Calu3 (cell line): Measurements from ENCODE around the gene MYBPC2. TPM values are rescaled to one million over a fixed set of nuclear protein-coding genes. Genes with fewer than 3 reads are reported as not detected.

Experiments
- BruUV-seq: library from RNA; stranded (reverse); fragments of 400-500 nt; replicated peaks from 2 replicates; lab custom pipeline; 2021; lab: Mats Ljungman, UMichigan
- CTCF ChIA-PET: fragments of 300-600 bp; sonication (Branson Sonifier 250); formaldehyde crosslinking; loops from one replicate; lab custom pipeline; 2022; ENCODE audit warnings: antibody characterized with exemption; lab: Charles Lee
- DNase-seq: peaks from one replicate; pipeline ENCODE4 v3.0.0; 2022
- H3K27ac Mint-ChIP-seq: one replicate; pipeline ENCODE4 v1.8.0; 2022; ENCODE audit warnings: mixed read lengths; ENCODE audit not compliant: unreplicated experiment
- H3K27me3 Mint-ChIP-seq: one replicate; pipeline ENCODE4 v1.8.0; 2022; ENCODE audit warnings: mixed read lengths; ENCODE audit not compliant: unreplicated experiment
- H3K36me3 Mint-ChIP-seq: one replicate; pipeline ENCODE4 v1.8.0; 2022; ENCODE audit warnings: mild to moderate bottlenecking, moderate library complexity, mixed read lengths; ENCODE audit not compliant: insufficient read depth, unreplicated experiment
- H3K4me1 Mint-ChIP-seq: one replicate; pipeline ENCODE4 v1.8.0; 2022; ENCODE audit warnings: mild to moderate bottlenecking, low read depth, mixed read lengths; ENCODE audit not compliant: unreplicated experiment
- H3K4me3 Mint-ChIP-seq: one replicate; pipeline ENCODE4 v1.8.0; 2022; ENCODE audit warnings: mild to moderate bottlenecking, low read depth, moderate library complexity, mixed read lengths; ENCODE audit not compliant: unreplicated experiment
- H3K9me3 Mint-ChIP-seq: one replicate; pipeline ENCODE4 v1.8.0; 2022; ENCODE audit warnings: low read depth, mixed read lengths; ENCODE audit not compliant: unreplicated experiment
- intact Hi-C: fragments of 100-400 bp; cut with micrococcal nuclease; formaldehyde crosslinking; loops from one replicate; pipeline ENCODE4 v1.10.0; 2022; ENCODE audit not compliant: unreplicated experiment
- total RNA-seq: library from RNA; stranded (reverse); gene quantifications from 2 replicates; pipeline ENCODE4 v1.2.3, GENCODE V29; 2022
- TF ChIP-seq, protein P1 (sequence below): fragments of 200-600 bp; IDR thresholded peaks from one replicate; pipeline ENCODE4 v1.8.0; 2022; ENCODE audit warnings: antibody characterized with exemption; ENCODE audit not compliant: unreplicated experiment

MYBPC2 gene
- total RNA-seq, 1 experiment from 2014 or later: not detected

DNA sequence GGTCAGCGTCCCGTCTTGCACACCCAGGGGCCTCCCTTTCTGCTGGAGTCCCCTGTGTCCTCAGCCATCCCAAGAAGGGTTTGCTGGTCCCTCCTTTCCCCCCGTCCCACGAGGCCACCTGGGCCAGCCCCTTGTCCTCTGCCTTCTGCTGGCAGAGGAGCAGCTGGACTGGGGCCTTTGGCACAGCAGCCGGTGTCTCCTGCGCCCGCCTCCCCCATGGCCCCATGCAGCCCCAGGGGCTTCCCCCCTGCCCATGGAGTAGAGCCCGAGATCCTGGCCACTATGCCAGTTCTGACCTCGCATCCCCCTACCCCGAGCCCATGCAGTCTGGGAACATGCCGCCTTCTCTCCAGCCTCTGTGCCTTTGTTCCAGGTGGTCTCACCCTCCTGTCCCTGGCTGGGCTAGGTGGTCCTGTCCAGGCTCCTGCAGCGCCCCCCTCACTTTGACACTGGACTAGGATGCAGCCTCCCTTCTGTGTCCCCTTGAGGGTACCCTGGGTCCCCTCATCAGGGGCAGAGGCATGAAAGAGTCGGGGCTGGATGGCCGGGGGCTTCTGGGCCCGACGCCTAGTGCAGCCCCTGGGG, 49.7 kb downstream of the MYBPC2 start:
- Mint-ChIP-seq H3K9me3 (no peaks in the 10 kb centered on the region), H3K27ac (no peak overlapping the region), H3K27me3 (no peaks in the 10 kb centered on the region), H3K36me3 (peaks cover 53% of the 10 kb centered on the region), H3K4me3 (no peak overlapping the region), H3K4me1 (peaks cover 5% of the 10 kb centered on the region)
- DNase-seq: no peak
- CTCF ChIA-PET: interaction anchor here (0.5 kb wide), 1 partner anchor 724 kb away, joined by 8 read pairs; no protein-coding TSS in a partner anchor
- intact Hi-C loops: no loop called here
- TF ChIP-seq, protein P1, sequence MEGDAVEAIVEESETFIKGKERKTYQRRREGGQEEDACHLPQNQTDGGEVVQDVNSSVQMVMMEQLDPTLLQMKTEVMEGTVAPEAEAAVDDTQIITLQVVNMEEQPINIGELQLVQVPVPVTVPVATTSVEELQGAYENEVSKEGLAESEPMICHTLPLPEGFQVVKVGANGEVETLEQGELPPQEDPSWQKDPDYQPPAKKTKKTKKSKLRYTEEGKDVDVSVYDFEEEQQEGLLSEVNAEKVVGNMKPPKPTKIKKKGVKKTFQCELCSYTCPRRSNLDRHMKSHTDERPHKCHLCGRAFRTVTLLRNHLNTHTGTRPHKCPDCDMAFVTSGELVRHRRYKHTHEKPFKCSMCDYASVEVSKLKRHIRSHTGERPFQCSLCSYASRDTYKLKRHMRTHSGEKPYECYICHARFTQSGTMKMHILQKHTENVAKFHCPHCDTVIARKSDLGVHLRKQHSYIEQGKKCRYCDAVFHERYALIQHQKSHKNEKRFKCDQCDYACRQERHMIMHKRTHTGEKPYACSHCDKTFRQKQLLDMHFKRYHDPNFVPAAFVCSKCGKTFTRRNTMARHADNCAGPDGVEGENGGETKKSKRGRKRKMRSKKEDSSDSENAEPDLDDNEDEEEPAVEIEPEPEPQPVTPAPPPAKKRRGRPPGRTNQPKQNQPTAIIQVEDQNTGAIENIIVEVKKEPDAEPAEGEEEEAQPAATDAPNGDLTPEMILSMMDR: no peak
- no TSS peak for BruUV-seq

- DNase-seq: no peak
- no peak overlapping the region for H3K4me3 Mint-ChIP-seq
- H3K27ac Mint-ChIP-seq: no peak overlapping the region
- no peaks in the 10 kb centered on the region for H3K9me3 Mint-ChIP-seq
- intact Hi-C loops: no loop called here
- no peaks in the 10 kb centered on the region for H3K4me1 Mint-ChIP-seq
- BruUV-seq: TSS peak; percentile 77
- TF ChIP-seq, protein P1: no peak
- CTCF ChIA-PET: interaction anchor here (0.5 kb wide), 1 partner anchor 725 kb away, joined by 8 read pairs; no protein-coding TSS in a partner anchor
- peaks cover 47% of the 10 kb centered on the region for H3K36me3 Mint-ChIP-seq
- no peaks in the 10 kb centered on the region for H3K27me3 Mint-ChIP-seq
Measured at GRCh38 chr19:50482916-50483315, 50.2 kb downstream of the MYBPC2 start.

- no TSS peak for BruUV-seq
- no peaks in the 10 kb centered on the region for H3K27me3 Mint-ChIP-seq
- peak overlapping the region; percentile 15 for H3K27ac Mint-ChIP-seq
- intact Hi-C loops: no loop called here
- peaks cover 39% of the 10 kb centered on the region for H3K36me3 Mint-ChIP-seq
- no peaks in the 10 kb centered on the region for H3K9me3 Mint-ChIP-seq
- CTCF ChIA-PET: interaction anchor here (0.6 kb wide), 1 partner anchor 292 kb away, joined by 5 read pairs; no protein-coding TSS in a partner anchor
- TF ChIP-seq, protein P1: no peak
- H3K4me1 Mint-ChIP-seq: no peaks in the 10 kb centered on the region
- no peak for DNase-seq
- H3K4me3 Mint-ChIP-seq: no peak overlapping the region
Measured at GRCh38 chr19:50485284-50485955, 52.7 kb downstream of the MYBPC2 start.

GRCh38 chr19:50486823-50487515, 54.3 kb downstream of the MYBPC2 start:
- no TSS peak for BruUV-seq
- TF ChIP-seq, protein P1: peak; percentile 79
- intact Hi-C loops: no loop called here
- H3K27me3 Mint-ChIP-seq: peaks cover 13% of the 10 kb centered on the region
- no peak overlapping the region for H3K4me3 Mint-ChIP-seq
- CTCF ChIA-PET: no interaction called here
- H3K27ac Mint-ChIP-seq: no peak overlapping the region
- H3K4me1 Mint-ChIP-seq: peaks cover 9% of the 10 kb centered on the region
- peak; percentile 52 for DNase-seq
- no peaks in the 10 kb centered on the region for H3K9me3 Mint-ChIP-seq
- peaks cover 38% of the 10 kb centered on the region for H3K36me3 Mint-ChIP-seq
